Activated CD8-positive, alpha-beta memory T cell treated with anti-CD3 and anti-CD28 coated beads for 1 hour (primary cell): Measurements from ENCODE around the gene TRAM2.

Source experiments
- DNase-seq, 2 donors: peaks; one replicate each; pipeline ENCODE4 v3.0.0-alpha.2; 2020; ENCODE audit warnings: low read depth in 1 of 2; ENCODE audit errors: extremely low read depth in 1 of 2

Gene TRAM2

GRCh38 chr6:52512199-52512598, 64.7 kb downstream of the TRAM2 start:
- DNase-seq, result no peak

- no peak for DNase-seq
These were observed 65.2 kb downstream of the TRAM2 start for GRCh38 chr6:52511572-52512151.

DNA sequence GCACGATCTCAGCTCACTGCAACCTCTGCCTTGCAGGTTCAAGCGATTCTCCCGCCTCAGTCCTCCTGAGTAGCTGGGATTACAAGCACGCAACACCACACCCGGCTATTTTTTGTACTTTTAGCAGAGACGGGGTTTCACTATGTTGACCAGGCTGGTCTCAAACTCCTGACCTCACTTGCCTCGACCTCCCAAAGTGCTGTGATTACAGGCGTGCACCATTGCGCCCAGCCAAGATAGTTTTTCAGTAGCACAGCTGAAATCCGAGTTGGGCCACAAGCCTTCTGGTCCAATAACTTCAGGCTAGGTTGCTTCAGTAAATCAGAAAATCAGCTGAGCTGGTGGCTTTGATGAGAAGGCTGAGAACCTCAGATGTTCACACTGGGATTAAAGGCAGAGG, 65.7 kb downstream of the TRAM2 start:
- no peak for DNase-seq

DNA sequence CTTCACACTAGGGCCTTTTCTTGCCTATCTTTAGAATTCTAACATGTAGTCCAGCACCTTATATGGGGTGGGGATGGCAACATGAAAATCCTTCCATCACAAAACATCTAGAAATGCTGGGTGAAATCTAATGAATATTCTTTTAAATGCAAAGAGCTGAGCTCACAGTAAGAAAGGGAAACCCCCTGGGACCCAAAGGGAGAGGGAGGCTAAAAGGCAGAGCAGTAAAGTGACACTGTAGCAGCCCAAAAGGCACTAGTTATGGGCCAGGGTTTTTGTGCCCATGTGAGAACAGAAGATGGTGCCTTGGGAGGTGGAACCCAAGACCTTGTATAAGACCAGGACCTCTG, 66.7 kb downstream of the TRAM2 start:
- DNase-seq, result no peak

DNA sequence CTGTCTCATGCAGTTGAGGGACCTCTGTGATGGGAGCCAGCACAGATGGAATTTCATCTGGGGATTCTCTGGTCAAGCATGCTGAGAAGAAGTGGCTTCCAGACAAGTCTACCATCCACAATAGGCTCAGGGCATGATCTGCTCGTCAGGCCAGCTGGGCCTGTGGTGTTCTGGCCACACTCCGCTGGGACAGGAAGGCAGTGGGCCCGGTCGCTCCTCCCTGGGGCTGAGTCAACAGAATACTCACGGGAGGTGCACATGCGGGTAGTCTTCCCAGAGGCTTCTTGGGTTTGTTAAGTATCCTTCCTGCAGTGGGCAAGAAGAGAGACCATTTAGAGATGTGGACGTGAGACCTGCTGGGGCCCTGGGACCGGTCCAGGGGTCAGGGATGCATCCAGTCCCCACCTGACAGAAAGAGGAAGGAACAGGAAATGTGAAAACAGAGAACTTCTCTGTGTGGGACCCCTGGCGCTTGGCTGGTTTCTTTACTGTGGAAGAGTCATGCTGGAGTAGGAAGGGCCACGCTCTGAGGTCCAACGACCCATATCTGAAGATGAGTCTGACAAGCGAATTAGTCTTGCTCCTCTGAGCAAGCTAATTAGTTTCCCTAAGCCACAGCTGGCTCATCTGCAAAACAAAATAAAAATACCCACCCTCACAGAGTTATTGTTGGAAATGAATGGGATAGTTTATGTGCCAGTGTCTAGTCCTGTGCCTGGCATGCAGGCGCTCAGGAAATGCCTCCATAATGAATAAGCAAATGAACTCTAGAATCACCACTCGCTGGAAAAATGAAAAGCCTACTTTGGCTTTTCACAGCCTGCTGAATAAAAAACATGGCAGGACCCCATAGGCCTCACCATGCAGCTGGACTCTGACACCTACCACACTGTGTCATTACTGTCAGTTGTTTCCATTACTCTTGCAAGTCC, 67.3 kb downstream of the TRAM2 start:
- DNase-seq, result no peak

DNA sequence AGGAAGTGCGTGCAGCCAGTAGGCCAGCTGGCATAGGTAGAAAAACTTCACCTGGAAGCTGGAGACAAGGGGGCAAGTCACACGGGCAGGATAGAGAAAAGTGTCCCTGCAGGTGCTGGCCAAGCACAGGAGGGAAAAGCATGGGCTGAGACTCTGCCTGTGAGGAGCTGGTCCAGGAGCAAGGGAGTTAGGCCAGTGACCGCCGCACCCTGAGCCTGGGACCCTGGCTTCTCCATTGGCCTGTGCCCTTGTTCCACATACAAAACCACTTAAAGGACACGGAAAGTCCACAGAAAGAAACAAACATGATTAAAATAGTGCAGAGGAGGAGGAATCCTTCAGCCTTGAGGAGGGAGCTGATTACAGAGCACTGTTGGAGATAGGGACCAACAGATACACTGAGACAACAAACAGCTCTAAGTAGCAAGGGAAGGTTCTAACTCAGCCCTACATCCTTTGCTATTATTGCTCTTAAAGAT, 68.6 kb downstream of the TRAM2 start:
- no peak for DNase-seq

DNA sequence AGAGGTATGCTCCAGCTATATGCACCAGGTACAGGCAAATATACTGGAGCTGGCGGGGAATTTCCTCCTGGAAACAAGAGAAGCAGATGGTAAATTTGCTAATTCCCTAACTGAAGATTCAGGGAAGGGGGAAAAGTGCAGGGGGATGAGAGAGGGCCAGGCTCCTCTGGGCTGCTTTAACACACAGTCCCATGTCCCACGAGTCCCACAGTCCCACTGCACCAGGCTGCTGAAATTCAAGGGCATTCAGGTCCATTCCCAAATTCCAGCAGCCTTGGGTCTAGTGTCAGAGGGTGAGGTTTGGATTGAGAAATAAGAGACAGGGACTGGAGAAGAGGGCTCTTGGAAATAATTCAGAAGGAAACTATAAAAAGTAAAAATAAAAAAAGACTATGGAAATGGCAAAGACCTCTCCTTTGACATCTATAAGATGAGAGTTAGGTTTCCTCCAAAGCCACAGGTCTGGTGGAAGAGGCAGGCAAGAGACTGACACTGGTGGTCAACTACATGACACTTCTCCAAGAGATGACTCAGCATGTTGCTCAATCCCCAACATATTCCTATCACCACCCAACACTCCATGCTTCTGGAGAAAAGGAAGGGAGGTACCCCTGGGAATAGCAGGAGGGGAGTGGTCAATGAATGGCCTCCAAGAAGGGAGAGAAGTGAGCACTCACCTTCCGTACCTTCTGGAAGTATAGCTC, 69.2 kb downstream of the TRAM2 start:
- no peak for DNase-seq

DNA sequence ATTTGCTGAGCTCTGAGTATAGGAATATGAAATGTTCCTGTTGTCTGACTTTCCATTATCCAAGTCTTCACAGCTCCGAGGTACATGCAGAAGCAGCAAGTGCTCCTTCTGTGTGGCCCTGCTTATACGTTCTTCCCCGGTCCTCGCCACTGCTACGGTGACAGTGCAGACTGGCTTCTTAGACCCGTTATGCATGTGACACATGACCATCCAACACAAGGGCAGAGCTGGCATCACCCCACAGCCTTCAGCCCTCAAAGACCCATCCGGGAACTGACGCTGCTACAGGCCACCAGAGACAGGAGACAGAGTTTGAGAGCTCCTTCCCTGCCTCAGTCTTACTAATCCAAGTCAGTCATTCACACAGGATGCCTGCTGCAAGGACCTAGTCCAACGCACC, 70.4 kb downstream of the TRAM2 start:
- no peak for DNase-seq

GRCh38 chr6:52505726-52506409, 71.0 kb downstream of the TRAM2 start:
- no peak for DNase-seq

DNA sequence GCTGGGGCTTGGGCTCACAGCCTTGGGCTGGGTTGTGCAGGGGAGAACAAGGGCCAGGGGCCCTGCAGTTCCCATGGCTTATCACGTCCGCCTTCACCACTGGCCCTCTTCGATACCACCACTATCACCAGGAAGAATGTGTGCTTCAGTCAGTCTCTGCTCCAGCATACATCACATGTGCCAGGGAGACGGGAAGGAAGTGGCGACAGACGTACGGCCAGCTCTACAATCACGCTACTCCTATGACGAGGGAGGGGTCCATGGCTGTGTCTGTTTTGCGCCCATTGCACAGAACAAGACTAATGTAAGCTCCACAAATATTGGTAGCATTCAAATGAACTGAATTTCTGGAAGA, 72.1 kb downstream of the TRAM2 start:
- DNase-seq, result no peak

DNA sequence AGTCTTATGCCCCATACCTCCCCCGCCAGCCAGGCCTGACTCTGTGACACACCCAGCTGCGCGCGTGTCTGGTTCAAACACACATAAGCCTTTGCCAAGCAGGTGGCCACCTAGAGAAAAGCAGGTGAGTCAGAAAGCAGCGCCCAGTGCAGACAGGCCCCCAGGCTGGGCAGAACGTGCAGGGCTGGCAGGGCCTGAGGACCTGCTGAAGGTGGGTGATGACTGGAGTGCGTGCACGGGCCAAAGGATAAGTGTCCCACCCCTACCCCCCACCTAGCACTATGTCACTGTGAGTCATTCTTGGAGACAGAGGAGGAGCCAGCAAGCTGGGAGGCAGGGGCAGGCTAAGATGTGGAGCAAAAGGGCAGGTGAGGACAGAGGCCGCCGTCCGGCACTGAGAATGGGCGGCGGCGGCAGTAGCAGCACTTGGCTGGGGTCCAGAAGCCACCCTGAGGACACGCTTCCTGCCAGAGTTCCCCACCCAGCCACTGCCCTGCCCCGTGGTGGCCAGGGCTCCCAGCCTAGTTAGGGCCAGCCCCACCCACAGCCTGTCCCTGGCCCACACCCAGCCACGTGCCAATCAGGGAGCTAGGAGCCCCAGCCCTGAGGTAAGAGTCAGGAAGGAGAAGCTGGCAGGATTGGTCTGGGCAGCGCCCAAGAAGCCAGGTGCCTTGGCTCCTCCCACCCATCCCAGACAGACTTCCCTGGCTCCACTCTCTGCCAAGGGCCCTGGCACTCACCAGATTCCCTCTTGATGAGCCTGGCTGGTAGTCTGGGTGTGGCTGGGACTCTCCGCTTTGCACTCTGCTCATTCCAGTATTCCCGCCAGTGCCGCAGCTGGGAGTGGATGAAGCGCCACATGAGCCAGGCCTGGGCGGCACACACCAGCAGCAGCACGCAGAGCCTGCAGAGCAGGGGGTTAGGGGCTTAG, 72.7 kb downstream of the TRAM2 start:
- DNase-seq, result no peak

- no peak for DNase-seq
These were observed 73.5 kb downstream of the TRAM2 start for GRCh38 chr6:52503323-52503747.

- DNase-seq, result no peak
These were observed 74.4 kb downstream of the TRAM2 start for GRCh38 chr6:52502306-52503029.

GRCh38 chr6:52500238-52501129, 76.4 kb downstream of the TRAM2 start:
- no peak for DNase-seq

- no peak for DNase-seq
These were observed 77.1 kb downstream of the TRAM2 start for GRCh38 chr6:52499681-52500236.

- no peak for DNase-seq
These were observed 77.8 kb downstream of the TRAM2 start for GRCh38 chr6:52499026-52499425.

- DNase-seq, result no peak
These were observed 78.3 kb downstream of the TRAM2 start for GRCh38 chr6:52498538-52499017.
